Gastroesophageal sphincter (tissue), 4 donors: ENCODE data around the gene RNF41. TPM values are rescaled to one million over a fixed set of nuclear protein-coding genes. Genes with fewer than 3 reads are reported as not detected.

Experiments used
- ATAC-seq: fragments of 150-250 bp; one replicate; pipeline ENCODE4 v1.9.1; 2016; ENCODE audit warnings: mild to moderate bottlenecking, moderate library complexity
- H3K27ac ChIP-seq, 4 donors: fragments of 200-600 bp; sonication (generic) in 3 of 4; 1 replicate in 3 of 4; 2 replicates in 1 of 4; pipeline ENCODE4 v1.5.1; 2016 to 2019
- H3K27me3 ChIP-seq: fragments of 200-600 bp; sonication (generic); one replicate; pipeline ENCODE4 v1.5.1; 2019
- H3K36me3 ChIP-seq, 2 donors: fragments of 200-600 bp; sonication (generic); one replicate each; pipeline ENCODE4 v1.5.1; 2019; ENCODE audit warnings: control low read depth in 1 of 2
- H3K4me1 ChIP-seq, 3 donors: fragments of 200-600 bp; sonication (generic); 1 replicate in 2 of 3; 2 replicates in 1 of 3; pipeline ENCODE4 v1.5.1; 2016 to 2019; ENCODE audit warnings: control low read depth in 2 of 3
- H3K4me3 ChIP-seq, 2 donors: fragments of 200-600 bp; sonication (generic); one replicate each; pipeline ENCODE4 v1.5.1; 2019; ENCODE audit warnings: mild to moderate bottlenecking in 1 of 2, moderate library complexity in 1 of 2
- H3K9me3 ChIP-seq, 3 donors: fragments of 200-600 bp; sonication (generic); one replicate each; pipeline ENCODE4 v1.5.1; 2017 to 2019; ENCODE audit warnings: control low read depth in 2 of 3
- EP300 ChIP-seq: sonication (generic); formaldehyde crosslinking; IDR thresholded peaks from one replicate; pipeline ENCODE4 v1.6.1; 2017; ENCODE audit warnings: antibody characterized with exemption, mild to moderate bottlenecking
- POLR2A ChIP-seq, 2 donors: fragments of 450-650 bp; IDR thresholded peaks; one replicate each; pipeline ENCODE4 v1.6.1; 2017; ENCODE audit warnings: antibody characterized with exemption in 2 of 2, mild to moderate bottlenecking in 2 of 2, moderate library complexity in 1 of 2
- POLR2AphosphoS5 ChIP-seq: sonication (generic); formaldehyde crosslinking; IDR thresholded peaks from one replicate; pipeline ENCODE4 v1.6.1; 2017; ENCODE audit warnings: antibody characterized with exemption
- WGBS, 2 donors: methylation state at CpG; one replicate each; pipeline ENCODE4 v1.1.5; 2018; ENCODE audit warnings: low coverage in 1 of 2; 5-methylcytosine and 5-hydroxymethylcytosine counted together
- total RNA-seq, 4 donors: library from RNA; depleted of rRNA; stranded (reverse); fragments of >200 nt; gene quantifications; one replicate each; pipeline ENCODE4 v1.1.0, GENCODE V29; 2016
- TF ChIP-seq, protein P1 (sequence below), 4 experiments: fragments of 200-600 bp in 2 of 4; fragments of 450-650 bp in 2 of 4; sonication (generic) in 1 of 4; IDR thresholded peaks; one replicate each; pipeline ENCODE4 v1.5.1; 2017 to 2019; ENCODE audit warnings: antibody characterized with exemption in 4 of 4, mild to moderate bottlenecking in 2 of 4, moderate library complexity in 2 of 4

Gene RNF41
- total RNA-seq, 4 donors from 2014 or later = 63.7 to 119 (median 102) TPM

GRCh38 chr12:56230432-56231183, 8.9 kb upstream of the RNF41 start:
- H3K27me3 ChIP-seq = no peaks in the 10 kb centered on the region
- no peak for ATAC-seq
- no peak overlapping the region for H3K27ac ChIP-seq
- H3K4me3 ChIP-seq = no peak overlapping the region
- H3K9me3 ChIP-seq = no peaks in the 10 kb centered on the region
- H3K36me3 ChIP-seq = peaks cover 0 to 37% of the 10 kb centered on the region in 2 donors
- TF ChIP-seq POLR2A (IDR thresholded peaks at IDR 0.05) (no peak), POLR2AphosphoS5 (no peak), EP300 (no peak)
- TF ChIP-seq, protein P1, sequence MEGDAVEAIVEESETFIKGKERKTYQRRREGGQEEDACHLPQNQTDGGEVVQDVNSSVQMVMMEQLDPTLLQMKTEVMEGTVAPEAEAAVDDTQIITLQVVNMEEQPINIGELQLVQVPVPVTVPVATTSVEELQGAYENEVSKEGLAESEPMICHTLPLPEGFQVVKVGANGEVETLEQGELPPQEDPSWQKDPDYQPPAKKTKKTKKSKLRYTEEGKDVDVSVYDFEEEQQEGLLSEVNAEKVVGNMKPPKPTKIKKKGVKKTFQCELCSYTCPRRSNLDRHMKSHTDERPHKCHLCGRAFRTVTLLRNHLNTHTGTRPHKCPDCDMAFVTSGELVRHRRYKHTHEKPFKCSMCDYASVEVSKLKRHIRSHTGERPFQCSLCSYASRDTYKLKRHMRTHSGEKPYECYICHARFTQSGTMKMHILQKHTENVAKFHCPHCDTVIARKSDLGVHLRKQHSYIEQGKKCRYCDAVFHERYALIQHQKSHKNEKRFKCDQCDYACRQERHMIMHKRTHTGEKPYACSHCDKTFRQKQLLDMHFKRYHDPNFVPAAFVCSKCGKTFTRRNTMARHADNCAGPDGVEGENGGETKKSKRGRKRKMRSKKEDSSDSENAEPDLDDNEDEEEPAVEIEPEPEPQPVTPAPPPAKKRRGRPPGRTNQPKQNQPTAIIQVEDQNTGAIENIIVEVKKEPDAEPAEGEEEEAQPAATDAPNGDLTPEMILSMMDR (IDR thresholded peaks at IDR 0.05) = no peak
- peaks cover 0 to 3% (median 0%) of the 10 kb centered on the region in 3 donors for H3K4me1 ChIP-seq
- WGBS, 2 donors = 30 to 43% methylated on average over 3 to 4 of the region's 8 CpGs

DNA sequence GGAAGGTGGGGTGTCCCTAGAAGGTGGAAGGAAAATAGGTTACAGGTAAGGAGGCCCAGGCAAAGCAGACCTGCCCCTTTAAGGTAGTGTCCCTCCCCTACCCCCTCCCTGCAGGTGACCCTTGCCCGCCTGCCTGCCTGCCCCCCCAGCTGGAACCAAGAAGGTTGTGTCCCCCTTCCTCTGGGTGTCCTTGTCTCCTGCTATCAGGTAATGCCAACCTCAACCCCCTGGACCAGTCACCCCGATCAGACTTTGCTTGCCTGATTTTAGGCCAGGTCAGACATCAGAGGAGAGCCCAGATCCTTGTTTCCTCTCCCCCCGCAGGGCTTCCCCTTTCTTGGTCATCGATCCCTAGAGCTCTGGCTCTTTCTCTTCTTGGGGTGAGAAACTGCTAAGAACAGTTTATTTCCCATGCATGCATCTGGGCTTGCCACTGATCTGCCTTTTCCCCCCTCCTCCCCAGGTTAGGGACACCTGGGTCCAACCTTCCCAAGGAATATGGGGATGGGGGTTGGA, 8.3 kb upstream of the RNF41 start, which contains the start of gene SLC39A5:
Gene SLC39A5 (plus strand): TSS at position 136 of the 516 bp plus-strand sequence. CDS start 1,224 bp downstream, outside the sequence.
- WGBS, 2 donors = 56% methylated on average over 3 of the region's 4 CpGs; no CpG with 5 or more reads in 1 of the 2 donors
- H3K27ac ChIP-seq = no peak within 1 kb of the TSS
- no peaks in the 10 kb centered on the region for H3K27me3 ChIP-seq
- H3K9me3 ChIP-seq = no peaks in the 10 kb centered on the region
- no peak for TF ChIP-seq POLR2A (IDR thresholded peaks at IDR 0.05)
- TF ChIP-seq EP300 = no peak
- no peak for TF ChIP-seq POLR2AphosphoS5
- TF ChIP-seq, protein P1 (IDR thresholded peaks at IDR 0.05) = no peak
- no peak for ATAC-seq
- peaks cover 0 to 37% of the 10 kb centered on the region in 2 donors for H3K36me3 ChIP-seq
- peaks cover 0 to 10% (median 2%) of the 10 kb centered on the region in 3 donors for H3K4me1 ChIP-seq
- no peak within 1 kb of the TSS for H3K4me3 ChIP-seq

DNA sequence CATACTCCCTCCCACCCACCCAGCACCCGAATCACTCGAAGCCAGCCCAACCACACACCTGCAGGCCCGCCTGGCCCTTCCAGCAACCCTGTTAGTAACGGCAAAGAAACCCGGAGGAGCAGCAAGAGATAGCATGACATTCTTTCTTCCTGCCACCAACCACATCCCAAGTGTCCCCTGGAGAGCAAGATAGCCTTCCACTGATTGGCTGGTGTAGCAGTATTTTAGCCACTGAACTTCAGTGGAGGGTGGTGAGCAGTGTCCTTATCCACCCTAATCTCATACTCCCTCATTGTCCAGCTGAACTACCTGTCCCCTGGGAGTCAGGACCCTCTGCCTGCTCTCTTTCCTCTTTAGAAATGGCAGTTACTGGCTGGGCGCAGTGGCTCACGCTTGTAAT, 7.4 kb upstream of the RNF41 start:
- no peaks in the 10 kb centered on the region for H3K9me3 ChIP-seq
- H3K36me3 ChIP-seq = peaks cover 0 to 37% of the 10 kb centered on the region in 2 donors
- no peak overlapping the region for H3K27ac ChIP-seq
- 60% methylated on average over 1 of the region's 7 CpGs; no CpG with 5 or more reads in 1 of the 2 donors for WGBS, 2 donors
- TF ChIP-seq EP300 (no peak), POLR2AphosphoS5 (no peak), POLR2A (IDR thresholded peaks at IDR 0.05) (no peak)
- TF ChIP-seq, protein P1 (IDR thresholded peaks at IDR 0.05) = no peak
- ATAC-seq = no peak
- no peaks in the 10 kb centered on the region for H3K27me3 ChIP-seq
- H3K4me1 ChIP-seq = peaks cover 0 to 16% (median 8%) of the 10 kb centered on the region in 3 donors
- H3K4me3 ChIP-seq = no peak overlapping the region

- Histone ChIP-seq H3K36me3 (peaks cover 0 to 37% of the 10 kb centered on the region in 2 donors), H3K9me3 (no peaks in the 10 kb centered on the region), H3K27ac (peak overlapping the region in 3 of 4 donors; percentile 93 to 99 (median 98)), H3K4me3 (peak overlapping the region; percentile 29 to 62), H3K27me3 (no peaks in the 10 kb centered on the region), H3K4me1 (peaks cover 0 to 49% (median 19%) of the 10 kb centered on the region in 3 donors)
- no peak for TF ChIP-seq EP300
- no peak for TF ChIP-seq POLR2AphosphoS5
- TF ChIP-seq, protein P1 (IDR thresholded peaks at IDR 0.05) = no peak
- no peak for TF ChIP-seq POLR2A (IDR thresholded peaks at IDR 0.05)
- no peak for ATAC-seq
- 60 to 76% methylated on average over 5 to 10 of the region's 11 CpGs for WGBS, 2 donors
These were observed 3.2 kb upstream of the RNF41 start for GRCh38 chr12:56224954-56225353.
